ENCODE data around the gene MRPS2.
A peak's percentile ranks its signal among the peaks of the same experiment; 100 is the strongest.
"Not testable (repeated sequence)": the region's sequence is repeated elsewhere in the genome, so short reads cannot be mapped to it uniquely, and the experiment has no call there.

Gene MRPS2

GRCh38 chr9:135501261-135502167 is 1.0 kb downstream of the MRPS2 start:
- DNase-seq: peak; percentile 86

GRCh38 chr9:135502168-135502872 is 1.8 kb downstream of the MRPS2 start:
- DNase-seq: no peak

DNA sequence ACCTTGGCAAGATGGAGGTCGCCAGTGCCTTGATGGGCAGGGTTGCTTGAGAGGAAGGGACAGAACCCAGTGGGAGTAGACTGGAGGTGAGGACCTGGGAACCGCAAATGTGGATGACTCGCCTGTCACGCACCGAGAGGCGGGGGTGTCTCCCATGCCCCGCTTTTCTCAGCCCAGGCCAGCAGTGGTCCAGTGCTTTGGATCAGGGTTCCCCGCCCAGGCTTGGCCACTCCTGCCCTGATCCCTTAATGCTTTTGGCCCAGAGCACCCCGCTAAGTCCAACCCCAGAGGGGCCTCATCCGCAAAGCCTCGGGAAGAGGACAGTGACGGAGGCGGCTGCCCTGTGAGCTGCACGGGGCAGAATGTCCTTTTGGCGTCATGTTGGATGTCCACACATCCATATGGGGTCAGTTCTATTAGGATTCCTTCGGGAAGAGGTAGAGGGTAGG is 2.4 kb downstream of the MRPS2 start:
- no peak for DNase-seq

DNA sequence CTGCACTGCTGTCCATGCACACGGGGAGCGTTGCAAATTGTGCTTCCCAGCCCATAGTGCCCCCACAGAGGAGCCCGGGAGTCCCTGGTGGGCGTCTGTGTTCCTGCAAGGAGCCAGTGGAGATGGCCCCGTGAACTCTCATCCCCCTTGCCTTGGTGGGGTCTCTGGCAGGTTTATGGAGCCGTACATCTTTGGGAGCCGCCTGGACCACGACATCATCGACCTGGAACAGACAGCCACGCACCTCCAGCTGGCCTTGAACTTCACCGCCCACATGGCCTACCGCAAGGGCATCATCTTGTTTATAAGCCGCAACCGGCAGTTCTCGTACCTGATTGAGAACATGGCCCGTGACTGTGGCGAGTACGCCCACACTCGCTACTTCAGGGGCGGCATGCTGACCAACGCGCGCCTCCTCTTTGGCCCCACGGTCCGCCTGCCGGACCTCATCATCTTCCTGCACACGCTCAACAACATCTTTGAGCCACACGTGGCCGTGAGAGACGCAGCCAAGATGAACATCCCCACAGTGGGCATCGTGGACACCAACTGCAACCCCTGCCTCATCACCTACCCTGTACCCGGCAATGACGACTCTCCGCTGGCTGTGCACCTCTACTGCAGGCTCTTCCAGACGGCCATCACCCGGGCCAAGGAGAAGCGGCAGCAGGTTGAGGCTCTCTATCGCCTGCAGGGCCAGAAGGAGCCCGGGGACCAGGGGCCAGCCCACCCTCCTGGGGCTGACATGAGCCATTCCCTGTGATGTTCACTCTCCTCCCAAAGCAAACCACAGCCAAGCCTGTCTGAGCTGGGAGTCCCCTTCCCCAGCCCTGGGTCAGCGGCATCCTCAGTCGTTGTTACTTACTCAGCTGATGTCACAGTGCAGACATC is 3.1 kb downstream of the MRPS2 start:
- DNase-seq: no peak

DNA sequence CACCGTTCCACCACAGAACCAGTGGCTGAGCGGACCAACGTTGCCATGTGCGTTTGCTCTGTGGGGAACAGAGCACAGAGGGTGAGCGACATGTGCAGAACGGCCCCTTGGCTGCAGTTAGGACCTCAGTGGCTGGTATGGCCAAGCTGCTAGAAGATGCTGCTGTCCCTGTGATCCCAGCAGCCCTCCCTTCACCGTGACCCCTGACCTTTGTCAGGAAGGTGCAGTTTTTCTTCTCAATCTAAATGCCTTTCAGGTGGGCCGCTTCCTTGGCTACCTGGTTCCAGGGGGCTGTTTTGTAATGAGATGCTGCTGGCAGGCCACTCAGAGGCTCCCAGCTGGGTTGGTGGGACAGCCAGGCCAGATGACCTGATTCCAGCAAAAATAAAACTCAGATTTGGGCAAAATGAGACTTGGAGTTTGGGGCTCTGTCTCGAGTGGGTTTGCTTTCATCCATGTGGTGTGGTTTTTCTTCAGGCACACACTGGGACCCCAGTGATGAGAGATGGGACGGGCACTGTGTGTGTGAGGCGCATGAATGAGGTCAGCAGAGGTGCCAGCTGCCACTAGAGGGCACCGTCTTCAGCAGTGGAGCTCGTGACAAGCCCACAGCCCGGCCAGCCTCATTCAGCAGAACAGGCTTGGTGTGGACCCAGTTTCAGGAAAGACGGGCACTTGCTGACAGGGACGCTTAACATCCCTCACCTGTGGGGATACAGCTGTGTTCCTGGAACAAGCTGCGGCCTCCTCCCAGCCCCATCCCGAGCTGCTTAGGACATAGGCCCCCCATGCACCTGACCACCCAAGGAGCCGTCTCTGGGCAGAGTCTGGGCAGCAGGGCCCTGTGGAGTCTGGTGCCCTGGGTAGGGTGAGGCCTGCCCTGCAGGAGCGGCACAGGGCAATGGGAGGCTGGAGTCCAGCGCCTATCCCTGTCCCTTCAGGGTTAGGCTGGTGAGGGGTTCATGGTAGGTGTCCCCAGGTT is 4.1 kb downstream of the MRPS2 start:
- DNase-seq: peak; percentile 86

- no peak for DNase-seq
Observed at GRCh38 chr9:135505406-135506187, 5.1 kb downstream of the MRPS2 start.

- no peak for DNase-seq
Observed at GRCh38 chr9:135506327-135507103, 6.0 kb downstream of the MRPS2 start.

DNA sequence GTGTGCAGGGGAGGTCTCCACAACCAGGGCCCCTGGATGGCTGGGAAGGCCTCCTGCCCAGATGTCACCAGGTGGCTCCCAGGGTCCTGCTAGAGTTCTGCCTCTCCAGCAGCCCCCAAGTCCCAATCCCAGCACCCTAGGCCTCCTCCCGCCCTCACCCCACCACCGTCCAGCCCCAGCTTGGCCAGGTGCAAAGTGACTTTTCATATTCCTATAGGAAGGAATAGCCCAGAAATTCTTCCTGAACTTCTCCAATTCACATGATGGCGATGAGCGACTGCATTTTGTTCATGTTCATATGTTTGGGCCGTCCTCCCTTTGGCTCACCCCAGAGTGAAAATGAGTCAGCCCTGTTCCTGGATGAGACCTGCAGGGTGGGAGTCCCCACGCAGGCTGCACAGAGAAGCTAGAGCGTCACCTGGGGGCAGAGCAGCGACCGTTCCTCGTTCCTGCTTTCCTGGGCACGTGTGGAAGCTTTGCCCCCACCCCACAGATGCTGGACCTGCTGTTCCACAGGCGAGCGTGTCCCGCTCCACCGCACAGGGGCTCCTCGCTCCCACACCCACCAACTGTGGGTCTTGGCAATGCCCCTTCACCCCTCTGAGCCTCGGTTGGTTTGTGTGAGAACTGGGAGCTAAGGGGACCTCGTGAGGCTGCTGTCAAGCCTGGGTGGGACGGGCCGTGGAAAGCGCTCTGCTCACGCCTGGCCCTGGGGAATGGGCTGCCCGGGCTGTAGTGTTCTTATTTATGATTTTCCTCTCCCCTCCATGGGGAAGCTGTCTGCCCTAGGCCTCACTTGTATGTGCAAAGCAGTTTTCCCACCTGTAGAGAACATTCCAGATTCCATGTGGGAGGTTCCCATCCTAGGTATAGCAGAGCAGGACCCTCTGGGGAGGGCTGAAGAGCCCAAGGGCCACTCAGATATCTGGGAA is 6.9 kb downstream of the MRPS2 start:
- DNase-seq: no peak

DNA sequence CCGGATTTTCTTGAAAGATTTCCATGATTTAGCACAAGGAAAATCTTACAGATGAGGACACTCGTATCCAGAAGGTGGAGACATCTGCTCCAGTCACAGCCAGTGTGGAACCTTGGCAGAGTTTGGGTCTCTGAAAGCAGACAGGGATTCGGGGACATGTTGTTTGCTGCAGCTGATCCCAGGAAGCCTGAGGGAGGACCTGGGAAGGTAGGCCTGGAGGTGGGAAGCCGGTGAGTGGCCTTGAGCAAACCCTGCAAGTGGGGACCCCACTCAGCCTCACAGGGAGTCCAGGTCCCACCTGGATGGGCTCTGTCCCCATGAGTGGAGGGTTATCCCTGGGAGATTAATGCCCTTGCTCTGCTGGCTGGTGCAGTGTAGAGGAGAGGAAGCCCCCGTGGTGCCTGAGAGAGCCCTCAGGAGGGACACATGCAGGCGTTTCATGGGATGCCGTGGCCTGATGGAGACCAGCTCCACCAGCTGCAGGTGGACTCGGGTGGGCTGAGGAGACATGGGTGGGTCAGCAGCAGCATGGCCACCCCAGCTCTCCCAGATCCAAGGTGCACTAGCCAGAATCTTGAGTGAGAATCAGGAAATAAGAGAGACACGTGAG is 7.8 kb downstream of the MRPS2 start:
- DNase-seq: no peak

GRCh38 chr9:135509458-135509857 is 9.0 kb downstream of the MRPS2 start:
- DNase-seq: no peak

DNA sequence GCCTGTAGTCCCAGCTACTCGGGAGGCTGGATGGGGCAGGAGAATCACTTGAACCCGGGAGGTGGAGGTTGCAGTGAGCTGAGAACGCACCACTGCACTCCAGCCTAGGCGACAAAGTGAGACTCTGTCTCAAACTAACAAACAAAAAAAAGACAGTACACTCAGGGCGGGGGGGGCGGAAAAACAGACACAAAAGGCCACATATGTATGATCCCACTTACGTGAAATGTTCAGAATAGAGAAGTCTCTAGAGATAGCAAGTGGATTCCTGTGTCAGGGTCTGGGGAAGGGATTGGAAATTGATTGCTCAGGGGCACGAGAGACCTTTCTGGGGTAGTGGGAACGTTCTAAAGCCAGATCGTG is 11.7 kb downstream of the MRPS2 start:
- no peak for DNase-seq

GRCh38 chr9:135512904-135513303 is 12.4 kb downstream of the MRPS2 start:
- DNase-seq: no peak

GRCh38 chr9:135513351-135513846 is 12.9 kb downstream of the MRPS2 start:
- no peak for DNase-seq

DNA sequence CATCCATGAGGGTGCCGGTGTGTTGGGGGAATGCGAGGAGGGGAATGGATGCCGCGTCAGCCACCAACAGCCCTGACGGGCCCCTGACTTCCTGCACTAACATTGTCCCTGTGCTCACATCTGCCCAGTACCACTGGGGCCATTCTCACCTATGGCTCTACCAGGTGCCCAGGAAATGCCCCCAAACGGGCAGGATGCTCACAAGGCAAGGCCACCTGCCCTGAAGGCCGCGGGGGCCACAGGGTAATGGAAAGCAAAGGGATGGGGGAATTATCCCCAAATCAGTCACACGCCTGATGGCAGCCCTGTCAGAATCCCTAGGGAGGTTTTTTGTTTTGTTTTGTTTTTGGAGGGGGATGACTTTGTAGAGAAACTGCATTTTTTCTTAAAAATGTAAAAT is 13.4 kb downstream of the MRPS2 start:
- DNase-seq: not testable (repeated sequence)

GRCh38 chr9:135514342-135515082 is 14.0 kb downstream of the MRPS2 start:
- no peak for DNase-seq

- no peak for DNase-seq
Observed at GRCh38 chr9:135515083-135515951, 14.8 kb downstream of the MRPS2 start.
